Psoas muscle (tissue), 8 donors: ENCODE results near the gene KITLG. TPM values are rescaled to one million over a fixed set of nuclear protein-coding genes. Genes with fewer than 3 reads are reported as not detected.
"Not testable (repeated sequence)": the region's sequence is repeated elsewhere in the genome, so short reads cannot be mapped to it uniquely, and the experiment has no call there.

Source experiments
- ATAC-seq, 4 donors: fragments of 200-7000 bp; cut with Tn5 transposase; one replicate each; pipeline ENCODE4 v1.9.1; 2020; ENCODE audit warnings: moderate library complexity in 3 of 4, mild to moderate bottlenecking in 2 of 4
- DNase-seq, 2 donors: peaks; one replicate each; pipeline ENCODE4 v3.0.0-alpha.2; 2020
- H3K27ac ChIP-seq: fragments of 200-600 bp; one replicate; pipeline ENCODE4 v1.8.0; 2022
- H3K27me3 ChIP-seq, 3 donors: fragments of 200-600 bp in 1 of 3; one replicate each; pipeline versions ENCODE4 v1.6.1 to v1.8.0; 2013 to 2022; ENCODE audit warnings: low read length in 2 of 3, mild to moderate bottlenecking in 2 of 3, moderate library complexity in 1 of 3; ENCODE audit not compliant: insufficient read depth in 3 of 3
- H3K36me3 ChIP-seq, 2 donors: fragments of 200-600 bp in 1 of 2; one replicate each; pipeline versions ENCODE4 v1.6.1 to v1.8.0; 2013 to 2022; ENCODE audit warnings: low read depth in 1 of 2, mild to moderate bottlenecking in 1 of 2, moderate library complexity in 1 of 2; ENCODE audit not compliant: insufficient read depth in 1 of 2
- H3K4me1 ChIP-seq: fragments of 200-600 bp; one replicate; pipeline ENCODE4 v1.8.0; 2022
- H3K4me3 ChIP-seq: fragments of 200-600 bp; one replicate; pipeline ENCODE4 v1.8.0; 2022; ENCODE audit warnings: mild to moderate bottlenecking
- H3K9me3 ChIP-seq: fragments of 200-600 bp; one replicate; pipeline ENCODE4 v1.8.0; 2022
- WGBS, 3 donors: extraction: QIAGEN DNeasy Blood & Tissue Kit; methylation state at CpG; one replicate each; pipeline versions ENCODE4 v1.1.6 to v1.1.7; 2013; 5-methylcytosine and 5-hydroxymethylcytosine counted together
- intact Hi-C, 2 donors: fragments of 100-400 bp; cut with DNase I; formaldehyde crosslinking; loops; one replicate each; pipeline versions ENCODE4 v1.11.0 to v1.14.2; 2022
- polyA plus RNA-seq, 3 donors: library from polyadenylated mRNA; stranded (reverse); fragments of 200-250 nt; gene quantifications; one replicate each; pipeline ENCODE4 v1.2.3, GENCODE V29; 2013
- total RNA-seq, 4 donors: library from RNA; stranded (reverse); fragmentation: NEBNext Ultra II Directional in 2 of 4; extraction: Animal tissue kit (Norgen Biotek cat#: 25700) in 2 of 4; gene quantifications; one replicate each; pipeline versions ENCODE4 v1.2.1 to v1.2.4, GENCODE V29; 2021 to 2023
- TF ChIP-seq, protein P1 (sequence below): fragments of 200-600 bp; IDR thresholded peaks from one replicate; pipeline ENCODE4 v1.8.0; 2022; ENCODE audit warnings: antibody characterized with exemption
- donor health status: healthy with polysubstance abuse.
- donor health status: DM: no; HTN: no; CAD: no; lungs with moderate emphysema.
- donor health status: Bipolar disorder and iron deficiency.
- donor health status: healthy.
- donor health status: DM: yes; HTN: yes; CAD: no.
- donor health status: DM: no; HTN: no; CAD: no.
- donor health status: DM: no; HTN: no; CAD: no.
- donor health status: DM: yes; HTN: yes; CAD: no.

Gene KITLG
- total and polyA plus RNA-seq, 7 donors, result 1.5 to 11.5 (median 4.1) TPM

- ATAC-seq (peak in 1 of 4 donors; percentile 24), DNase-seq (no peak)
- Histone ChIP-seq H3K9me3 (no peaks in the 10 kb centered on the region), H3K4me1 (peaks cover 7% of the 10 kb centered on the region), H3K4me3 (no peak overlapping the region), H3K27ac (peak overlapping the region; percentile 24), H3K36me3 (no peaks in the 10 kb centered on the region), H3K27me3 (no peaks in the 10 kb centered on the region)
- TF ChIP-seq, protein P1, sequence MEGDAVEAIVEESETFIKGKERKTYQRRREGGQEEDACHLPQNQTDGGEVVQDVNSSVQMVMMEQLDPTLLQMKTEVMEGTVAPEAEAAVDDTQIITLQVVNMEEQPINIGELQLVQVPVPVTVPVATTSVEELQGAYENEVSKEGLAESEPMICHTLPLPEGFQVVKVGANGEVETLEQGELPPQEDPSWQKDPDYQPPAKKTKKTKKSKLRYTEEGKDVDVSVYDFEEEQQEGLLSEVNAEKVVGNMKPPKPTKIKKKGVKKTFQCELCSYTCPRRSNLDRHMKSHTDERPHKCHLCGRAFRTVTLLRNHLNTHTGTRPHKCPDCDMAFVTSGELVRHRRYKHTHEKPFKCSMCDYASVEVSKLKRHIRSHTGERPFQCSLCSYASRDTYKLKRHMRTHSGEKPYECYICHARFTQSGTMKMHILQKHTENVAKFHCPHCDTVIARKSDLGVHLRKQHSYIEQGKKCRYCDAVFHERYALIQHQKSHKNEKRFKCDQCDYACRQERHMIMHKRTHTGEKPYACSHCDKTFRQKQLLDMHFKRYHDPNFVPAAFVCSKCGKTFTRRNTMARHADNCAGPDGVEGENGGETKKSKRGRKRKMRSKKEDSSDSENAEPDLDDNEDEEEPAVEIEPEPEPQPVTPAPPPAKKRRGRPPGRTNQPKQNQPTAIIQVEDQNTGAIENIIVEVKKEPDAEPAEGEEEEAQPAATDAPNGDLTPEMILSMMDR, result no peak
- intact Hi-C loops, result loop anchor here in 1 of 2 donors (10.0 kb wide), 1 partner anchor 49 kb away; no protein-coding TSS in a partner anchor
- WGBS, 3 donors, result 12 to 22% (median 21%) methylated on average over 3 of the region's 3 CpGs
These were observed 26.2 kb downstream of the KITLG start for GRCh38 chr12:88553941-88554658.

- intact Hi-C loops, result loop anchor here in 1 of 2 donors (10.0 kb wide), 1 partner anchor 48 kb away; no protein-coding TSS in a partner anchor
- no peak for ATAC-seq
- no peaks in the 10 kb centered on the region for H3K36me3 ChIP-seq
- WGBS, 3 donors, result 49 to 53% (median 50%) methylated on average over 3 of the region's 3 CpGs
- H3K9me3 ChIP-seq, result no peaks in the 10 kb centered on the region
- no peak overlapping the region for H3K27ac ChIP-seq
- H3K4me3 ChIP-seq, result no peak overlapping the region
- H3K4me1 ChIP-seq, result peaks cover 7% of the 10 kb centered on the region
- H3K27me3 ChIP-seq, result no peaks in the 10 kb centered on the region
- no peak for DNase-seq
- TF ChIP-seq, protein P1, result no peak
These were observed 27.6 kb downstream of the KITLG start for GRCh38 chr12:88552610-88553079.

- H3K4me1 ChIP-seq, result peaks cover 7% of the 10 kb centered on the region
- H3K9me3 ChIP-seq, result no peaks in the 10 kb centered on the region
- no peaks in the 10 kb centered on the region for H3K36me3 ChIP-seq
- no peak for DNase-seq
- no peaks in the 10 kb centered on the region for H3K27me3 ChIP-seq
- no peak for ATAC-seq
- 0 to 28% (median 1%) methylated on average over 1 of the region's 1 CpG for WGBS, 3 donors
- no peak overlapping the region for H3K4me3 ChIP-seq
- TF ChIP-seq, protein P1, result no peak
- intact Hi-C loops, result loop anchor here in 1 of 2 donors (10.0 kb wide), 1 partner anchor 45 kb away; no protein-coding TSS in a partner anchor
- H3K27ac ChIP-seq, result no peak overlapping the region
These were observed 30.3 kb downstream of the KITLG start for GRCh38 chr12:88549929-88550328.

- H3K9me3 ChIP-seq, H3K36me3 ChIP-seq, H3K27ac ChIP-seq, ATAC-seq, H3K27me3 ChIP-seq, H3K4me1 ChIP-seq, DNase-seq, intact Hi-C loops, H3K4me3 ChIP-seq: not testable (repeated sequence)
- WGBS, 3 donors, result 93 to 99% (median 94%) methylated on average over 7 of the region's 7 CpGs
These were observed 32.3 kb downstream of the KITLG start for GRCh38 chr12:88547949-88548348.

- no peak for DNase-seq
- TF ChIP-seq, protein P1, result no peak
- Histone ChIP-seq H3K36me3 (no peaks in the 10 kb centered on the region), H3K4me3 (no peak overlapping the region), H3K4me1 (no peaks in the 10 kb centered on the region), H3K9me3 (no peaks in the 10 kb centered on the region), H3K27me3 (no peaks in the 10 kb centered on the region), H3K27ac (no peak overlapping the region)
- intact Hi-C loops, result no loop called here
- 9 to 14% (median 13%) methylated on average over 2 of the region's 2 CpGs for WGBS, 3 donors
- ATAC-seq, result no peak
These were observed 33.4 kb downstream of the KITLG start for GRCh38 chr12:88546853-88547252.
